ENCODE results near the gene LAMA2.

Gene LAMA2

DNA sequence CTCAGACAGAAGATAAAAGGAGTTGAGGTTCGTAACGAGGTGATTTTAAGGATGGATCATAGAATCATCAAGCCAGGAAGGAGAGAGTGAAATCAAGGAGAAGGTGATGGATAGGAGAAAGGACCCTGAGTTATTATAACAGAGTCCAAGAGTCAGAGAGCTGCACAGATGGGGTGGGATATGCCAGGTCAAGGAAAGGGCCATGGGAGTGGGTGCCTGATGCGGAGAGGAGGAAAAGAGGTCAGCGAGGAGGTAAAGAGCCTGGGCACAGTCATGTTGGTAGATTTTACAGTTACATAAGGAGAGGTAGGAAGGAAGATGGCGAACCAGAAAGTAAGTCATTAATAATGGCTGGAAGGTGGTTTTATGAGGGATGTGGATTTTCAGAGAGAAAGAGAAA, 114.9 kb downstream of the LAMA2 start:
- no peak overlapping the region for H3K4me3 ChIP-seq (ENCODE audit: low read depth, low read length)
- TF ChIP-seq, protein P1, sequence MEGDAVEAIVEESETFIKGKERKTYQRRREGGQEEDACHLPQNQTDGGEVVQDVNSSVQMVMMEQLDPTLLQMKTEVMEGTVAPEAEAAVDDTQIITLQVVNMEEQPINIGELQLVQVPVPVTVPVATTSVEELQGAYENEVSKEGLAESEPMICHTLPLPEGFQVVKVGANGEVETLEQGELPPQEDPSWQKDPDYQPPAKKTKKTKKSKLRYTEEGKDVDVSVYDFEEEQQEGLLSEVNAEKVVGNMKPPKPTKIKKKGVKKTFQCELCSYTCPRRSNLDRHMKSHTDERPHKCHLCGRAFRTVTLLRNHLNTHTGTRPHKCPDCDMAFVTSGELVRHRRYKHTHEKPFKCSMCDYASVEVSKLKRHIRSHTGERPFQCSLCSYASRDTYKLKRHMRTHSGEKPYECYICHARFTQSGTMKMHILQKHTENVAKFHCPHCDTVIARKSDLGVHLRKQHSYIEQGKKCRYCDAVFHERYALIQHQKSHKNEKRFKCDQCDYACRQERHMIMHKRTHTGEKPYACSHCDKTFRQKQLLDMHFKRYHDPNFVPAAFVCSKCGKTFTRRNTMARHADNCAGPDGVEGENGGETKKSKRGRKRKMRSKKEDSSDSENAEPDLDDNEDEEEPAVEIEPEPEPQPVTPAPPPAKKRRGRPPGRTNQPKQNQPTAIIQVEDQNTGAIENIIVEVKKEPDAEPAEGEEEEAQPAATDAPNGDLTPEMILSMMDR (IDR thresholded peaks at IDR 0.05; ENCODE audit: low read depth, low read length): no peak

DNA sequence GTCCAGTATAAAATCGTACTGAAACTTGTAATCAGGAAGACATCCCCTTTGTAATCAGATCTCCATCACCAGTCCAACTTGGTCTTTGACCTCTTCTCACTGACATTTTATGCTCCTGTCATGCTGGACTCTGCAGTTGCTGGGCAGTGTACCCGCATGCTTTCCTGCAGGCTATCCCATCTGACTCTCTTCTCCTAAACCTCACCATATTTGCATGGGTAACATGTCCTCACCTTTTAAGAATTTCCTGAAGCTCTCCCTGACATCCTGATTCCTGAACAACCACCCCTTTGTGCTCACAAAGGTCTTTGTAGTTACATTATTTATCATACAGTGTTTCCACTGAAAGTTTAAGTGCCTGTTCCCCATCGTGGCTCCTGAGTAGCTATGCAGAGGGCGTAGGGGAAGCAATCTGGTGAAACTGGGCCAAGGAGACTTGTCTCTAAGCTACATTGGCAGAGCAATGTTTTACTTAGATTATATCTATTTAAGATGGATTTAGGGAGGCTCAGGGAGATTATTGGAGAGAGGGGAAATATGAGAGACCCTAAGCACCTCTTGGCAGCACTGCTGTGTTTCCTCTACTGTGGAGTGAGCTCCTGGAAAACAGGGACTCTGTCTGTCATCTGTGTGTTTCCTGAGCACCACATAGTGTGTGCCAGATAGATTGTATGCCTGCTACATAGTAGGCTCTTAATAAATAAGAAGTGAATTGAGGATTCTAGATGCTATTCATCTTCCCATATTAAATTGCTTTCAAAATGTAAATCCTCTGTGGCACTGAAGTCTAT, 124.0 kb downstream of the LAMA2 start:
- TF ChIP-seq, protein P1 (IDR thresholded peaks at IDR 0.05; ENCODE audit: low read depth, low read length): no peak
- H3K4me3 ChIP-seq (ENCODE audit: low read depth, low read length): no peak overlapping the region

DNA sequence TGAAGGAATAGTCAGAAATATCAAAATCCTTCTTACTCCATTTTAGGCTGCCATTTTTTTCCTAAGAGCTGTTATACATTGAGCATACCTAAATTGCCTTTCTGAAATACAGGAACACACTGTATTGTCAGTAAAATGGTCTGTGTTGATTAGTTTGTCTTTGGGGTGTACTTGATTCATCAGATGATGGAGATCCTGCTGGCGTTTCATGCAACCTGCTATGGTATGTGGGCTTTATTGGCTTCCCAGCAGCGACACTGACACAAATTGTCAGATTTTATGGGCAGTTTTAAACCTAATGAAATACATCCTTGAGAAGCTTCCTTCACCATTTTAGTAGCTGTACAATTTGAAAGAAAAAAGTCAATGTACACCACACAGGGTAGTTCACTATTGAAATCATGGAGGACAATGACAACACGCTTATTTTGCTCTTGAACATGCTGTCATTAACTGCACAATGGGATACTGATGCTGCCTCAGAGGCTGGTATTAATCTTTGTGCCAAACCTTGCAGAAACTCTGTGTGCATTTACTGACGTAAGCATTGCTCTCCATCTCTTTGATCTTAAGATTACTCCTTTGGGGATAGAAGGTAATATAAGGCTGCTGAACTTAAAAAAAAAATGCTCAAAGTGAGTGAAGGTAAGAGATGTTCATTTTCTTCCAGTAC, 124.9 kb downstream of the LAMA2 start:
- H3K4me3 ChIP-seq (ENCODE audit: low read depth, low read length): no peak overlapping the region
- TF ChIP-seq, protein P1 (IDR thresholded peaks at IDR 0.05; ENCODE audit: low read depth, low read length): no peak

DNA sequence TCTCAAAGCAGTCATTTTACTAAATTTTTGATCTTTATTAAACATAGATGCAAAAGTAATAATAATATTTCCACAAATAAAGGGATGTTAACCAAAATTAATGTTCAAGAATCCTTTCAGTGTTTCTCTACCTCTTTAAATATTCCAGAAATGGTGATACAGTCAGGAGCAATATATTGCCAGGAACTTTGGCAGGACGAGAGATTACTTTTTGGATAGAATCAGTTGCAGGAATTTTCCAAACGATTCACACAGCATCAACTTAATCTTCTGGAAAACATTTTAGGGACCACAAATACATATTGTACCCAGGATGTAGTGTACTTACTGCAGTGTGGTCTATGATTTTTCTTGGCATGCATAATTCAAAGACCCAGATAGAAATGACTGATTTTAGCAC, 125.7 kb downstream of the LAMA2 start:
- no peak overlapping the region for H3K4me3 ChIP-seq (ENCODE audit: low read depth, low read length)
- TF ChIP-seq, protein P1 (IDR thresholded peaks at IDR 0.05; ENCODE audit: low read depth, low read length): no peak

DNA sequence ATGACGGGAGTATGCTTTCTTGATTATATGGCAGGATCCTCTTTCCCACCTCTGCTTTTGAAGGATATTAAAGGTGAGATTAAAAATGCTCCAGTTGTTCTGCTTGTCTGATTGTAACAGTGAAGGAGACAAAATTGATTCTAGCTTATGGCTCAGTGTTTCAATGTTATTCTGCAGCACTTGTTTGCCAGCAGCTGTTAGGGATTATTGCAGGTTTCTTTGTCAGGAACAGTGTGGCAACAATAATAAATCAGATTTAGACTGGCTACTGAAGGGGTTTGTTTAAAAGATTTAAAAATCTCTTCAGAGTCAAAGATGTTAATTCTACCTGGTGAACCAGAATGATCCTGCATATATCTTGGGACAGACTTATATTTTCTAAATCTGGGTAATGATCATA, 126.9 kb downstream of the LAMA2 start:
- no peak overlapping the region for H3K4me3 ChIP-seq (ENCODE audit: low read depth, low read length)
- TF ChIP-seq, protein P1 (IDR thresholded peaks at IDR 0.05; ENCODE audit: low read depth, low read length): no peak

DNA sequence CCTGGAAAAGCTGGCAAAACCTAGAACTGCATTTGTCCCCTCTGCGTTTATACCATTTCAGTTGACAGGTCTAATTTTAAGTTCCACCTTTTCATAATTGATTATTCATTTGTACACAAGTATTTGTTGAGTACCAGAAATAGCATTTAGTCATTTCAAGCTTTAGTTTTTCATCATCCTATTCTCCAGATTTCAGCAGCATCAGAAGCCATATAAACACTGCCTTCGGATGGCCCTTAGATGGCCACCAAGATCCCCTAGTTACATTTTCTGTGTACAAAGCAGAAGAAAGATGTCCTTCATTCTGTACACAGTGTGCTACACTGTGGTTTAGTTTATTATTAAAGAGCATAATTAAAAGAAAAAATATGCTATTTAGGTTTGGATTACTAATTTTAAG, 131.4 kb downstream of the LAMA2 start:
- no peak overlapping the region for H3K4me3 ChIP-seq (ENCODE audit: low read depth, low read length)
- TF ChIP-seq, protein P1 (IDR thresholded peaks at IDR 0.05; ENCODE audit: low read depth, low read length): no peak

DNA sequence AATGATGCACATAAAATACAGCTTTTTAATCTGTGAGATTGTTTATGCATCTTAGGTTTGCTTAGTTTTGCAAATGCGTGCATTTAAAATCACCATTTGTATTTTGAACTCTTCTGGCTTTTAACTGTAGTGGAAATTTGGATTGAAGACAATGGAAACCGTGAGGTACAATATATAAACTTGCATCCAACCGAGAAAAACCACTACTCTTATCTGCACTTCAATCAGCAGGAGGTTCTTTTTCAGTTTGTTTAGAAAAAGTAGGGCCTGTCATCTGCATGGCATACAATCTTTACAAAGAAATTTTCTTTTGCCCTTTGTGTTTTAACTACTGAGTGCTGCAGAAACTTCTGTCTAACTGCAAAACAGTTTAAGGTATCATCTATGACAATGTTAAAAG, 132.8 kb downstream of the LAMA2 start:
- TF ChIP-seq, protein P1 (IDR thresholded peaks at IDR 0.05; ENCODE audit: low read depth, low read length): no peak

More for the DNA sequence above, 132.8 kb downstream of the LAMA2 start:
- no peak overlapping the region for H3K4me3 ChIP-seq (ENCODE audit: low read depth, low read length)
